GM12878 (cell line): ENCODE data around the gene BNIP3. TPM values are rescaled to one million over a fixed set of nuclear protein-coding genes. Genes with fewer than 3 reads are reported as not detected.

Experiments
- ATAC-seq: fragments of 200-7000 bp; cut with Tn5 transposase; 3 replicates; pipeline ENCODE4 v1.9.1; 2020; ENCODE audit warnings: mild to moderate bottlenecking, moderate library complexity
- BruUV-seq: library from RNA; stranded (reverse); fragments of 400-500 nt; replicated peaks from 2 replicates; lab custom pipeline; 2021; lab: Mats Ljungman, UMichigan
- CTCF ChIA-PET: fragments of 300-600 bp; sonication (Branson Sonifier 250); formaldehyde crosslinking; extraction: SDS; loops from one replicate; lab custom pipeline; 2021; ENCODE audit warnings: inconsistent platforms; lab: Yijun Ruan, JAX
- POLR2A ChIA-PET: fragments of 350-600 bp; formaldehyde crosslinking; extraction: SDS; loops from one replicate; lab custom pipeline; 2021; ENCODE audit warnings: inconsistent platforms; lab: Charles Lee
- RAD21 ChIA-PET: fragments of 300-600 bp; sonication (Branson Sonifier 250); formaldehyde crosslinking; loops from one replicate; lab custom pipeline; 2023; ENCODE audit warnings: antibody characterized with exemption; ENCODE audit not compliant: unreplicated experiment; lab: Charles Lee
- SMC1A ChIA-PET: fragments of 300-600 bp; sonication (Branson Sonifier 250); formaldehyde crosslinking; loops from one replicate; lab custom pipeline; 2023; ENCODE audit not compliant: unreplicated experiment, uncharacterized antibody; lab: Charles Lee
- DNase-seq: peaks from one replicate; pipeline ENCODE4 v3.0.0-alpha.2; 2011; ENCODE audit warnings: low read depth, low spot score
- FAIRE-seq: peaks from 3 replicates; lab custom pipeline; 2011; peaks lifted over from hg19 to GRCh38; lab: Jason Lieb, UNC
- H2AFZ ChIP-seq: 2 replicates; pipeline ENCODE4 v1.6.0; 2011; ENCODE audit warnings: low read depth, low read length, control low read depth; ENCODE audit not compliant: control insufficient read depth
- H3K27ac ChIP-seq: 2 replicates; pipeline ENCODE4 v1.5.1; 2011; ENCODE audit warnings: control low read depth; ENCODE audit not compliant: control insufficient read depth, insufficient read depth
- H3K27me3 ChIP-seq, 2 experiments: replicated peaks in 1 of 2; 2 replicates each; pipeline versions ENCODE4 v1.6.0 to v1.6.1; 2011; ENCODE audit warnings: low read length in 1 of 2; ENCODE audit not compliant: control insufficient read depth in 2 of 2, insufficient read depth in 2 of 2
- H3K36me3 ChIP-seq, 2 experiments: 2 replicates each; pipeline ENCODE4 v1.5.1; 2011; ENCODE audit warnings: low read length in 1 of 2; ENCODE audit not compliant: control insufficient read depth in 2 of 2, insufficient read depth in 2 of 2
- H3K4me1 ChIP-seq: 2 replicates; pipeline ENCODE4 v1.6.1; 2011; ENCODE audit warnings: mild to moderate bottlenecking, low read length, moderate library complexity, mixed read lengths; ENCODE audit not compliant: control insufficient read depth, insufficient read depth
- H3K4me2 ChIP-seq: 2 replicates; pipeline ENCODE4 v1.6.0; 2011; ENCODE audit warnings: control low read depth; ENCODE audit not compliant: control insufficient read depth, insufficient read depth
- H3K4me3 ChIP-seq: fragments of 200-600 bp; sonication (generic); 2 replicates; pipeline ENCODE4 v1.5.1; 2016
- H3K79me2 ChIP-seq: 2 replicates; pipeline ENCODE4 v1.6.0; 2011; ENCODE audit warnings: low read length; ENCODE audit not compliant: control insufficient read depth, insufficient read depth
- H3K9ac ChIP-seq: 2 replicates; pipeline ENCODE4 v1.8.0; 2011; ENCODE audit warnings: low read length, control low read depth, mixed read lengths; ENCODE audit not compliant: control insufficient read depth, insufficient read depth
- H3K9me3 ChIP-seq: replicated peaks from 3 replicates; pipeline ENCODE4 v1.5.1; 2011; ENCODE audit warnings: mild to moderate bottlenecking, low read length; ENCODE audit not compliant: control insufficient read depth, insufficient read depth
- H4K20me1 ChIP-seq: 2 replicates; pipeline ENCODE4 v1.6.0; 2011; ENCODE audit not compliant: control insufficient read depth, insufficient read depth
- BCL11A ChIP-seq: IDR thresholded peaks from 2 replicates; pipeline ENCODE4 v1.6.1; 2011; ENCODE audit warnings: low read depth, low read length
- CBFB ChIP-seq: IDR thresholded peaks from 2 replicates; pipeline ENCODE4 v1.6.1; 2016; ENCODE audit warnings: antibody characterized with exemption, low read depth
- CEBPB ChIP-seq, 2 experiments: fragments of 150-350 bp in 1 of 2; IDR thresholded peaks; 2 replicates each; pipeline ENCODE4 v1.6.1; 2012 to 2014; ENCODE audit warnings: low read depth in 2 of 2, low read length in 2 of 2, borderline replicate concordance in 1 of 2, inconsistent platforms in 1 of 2
- GABPA ChIP-seq: IDR thresholded peaks from 2 replicates; pipeline ENCODE4 v1.6.1; 2014; ENCODE audit warnings: antibody characterized with exemption, low read depth, mild to moderate bottlenecking, inconsistent platforms
- NFYB ChIP-seq: IDR thresholded peaks from 2 replicates; pipeline ENCODE4 v1.6.1; 2011; ENCODE audit warnings: low read depth, mild to moderate bottlenecking, low read length, improper control_type of control experiment, moderate library complexity; ENCODE audit not compliant: insufficient read depth
- SMAD5 ChIP-seq: IDR thresholded peaks from 2 replicates; pipeline ENCODE4 v1.6.1; 2016; ENCODE audit warnings: antibody characterized with exemption, low read depth
- SUZ12 ChIP-seq: fragments of 200-600 bp; sonication (generic); IDR thresholded peaks from one replicate; pipeline ENCODE4 v1.6.1; 2018; ENCODE audit warnings: antibody characterized with exemption, mild to moderate bottlenecking; ENCODE audit not compliant: unreplicated experiment
- TBL1XR1 ChIP-seq: IDR thresholded peaks from 2 replicates; pipeline ENCODE4 v1.6.1; 2012; ENCODE audit warnings: low read depth, low read length, improper control_type of control experiment
- ZNF217 ChIP-seq: fragments of 450-650 bp; IDR thresholded peaks from 2 replicates; pipeline ENCODE4 v1.6.1; 2017; ENCODE audit warnings: antibody characterized with exemption, mild to moderate bottlenecking
- ZNF24 ChIP-seq: fragments of 450-650 bp; IDR thresholded peaks from 2 replicates; pipeline ENCODE4 v1.6.1; 2017; ENCODE audit warnings: antibody characterized with exemption, mild to moderate bottlenecking
- WGBS: methylation state at CpG from one replicate; pipeline ENCODE4 v1.1.6; 2016; ENCODE audit warnings: low lambda C conversion rate; ENCODE audit not compliant: insufficient replicate concordance, insufficient coverage; ENCODE audit errors: missing lambda C conversion rate; 5-methylcytosine and 5-hydroxymethylcytosine counted together
- in situ Hi-C: fragments of 300-500 bp; cut with MboI; formaldehyde crosslinking; loops from 9 replicates; pipeline ENCODE4 v1.14.3; 2018; ENCODE audit warnings: mixed read lengths
- intact Hi-C: fragments of 100-400 bp; cut with micrococcal nuclease; formaldehyde crosslinking; loops from one replicate; pipeline ENCODE4 v1.14.2; 2022; ENCODE audit not compliant: unreplicated experiment
- polyA plus RNA-seq, 11 experiments: library from polyadenylated mRNA; depleted of rRNA in 4 of 11; unstranded in 6 of 11; stranded (reverse) in 5 of 11; fragments of >200 nt; fragmentation: Nextera tagmentation in 4 of 11; fragmentation: Illumina TruSeq in 1 of 11; extraction: Ambion mirVana in 4 of 11; extraction: Trizol in 1 of 11; gene quantifications; 1 replicate in 1 of 11; 2 replicates in 10 of 11; pipeline versions ENCODE4 v1.2.1 to v1.2.3, GENCODE V29; 2011 to 2016; ENCODE audit warnings: inconsistent platforms in 2 of 11, missing spikeins in 2 of 11, low read depth in 1 of 11
- total RNA-seq, 4 experiments: library from RNA; depleted of rRNA in 3 of 4; stranded (reverse); fragments of >200 nt in 3 of 4; fragmentation: Illumina TruSeq in 1 of 4; extraction: Trizol in 1 of 4; gene quantifications; 2 replicates each; pipeline versions ENCODE4 v1.2.1 to v1.2.3, GENCODE V29; 2013 to 2021
- TF ChIP-seq, protein P1 (sequence below): IDR thresholded peaks from 2 replicates; pipeline ENCODE4 v1.6.1; 2012; ENCODE audit warnings: low read length, inconsistent platforms

The BNIP3 gene
- total and polyA plus RNA-seq, 10 of the 15 experiments (the other 5 are each of a cell fraction or from before 2014, with no cell fraction given), result 7.7 to 122 (median 29.9) TPM

DNA sequence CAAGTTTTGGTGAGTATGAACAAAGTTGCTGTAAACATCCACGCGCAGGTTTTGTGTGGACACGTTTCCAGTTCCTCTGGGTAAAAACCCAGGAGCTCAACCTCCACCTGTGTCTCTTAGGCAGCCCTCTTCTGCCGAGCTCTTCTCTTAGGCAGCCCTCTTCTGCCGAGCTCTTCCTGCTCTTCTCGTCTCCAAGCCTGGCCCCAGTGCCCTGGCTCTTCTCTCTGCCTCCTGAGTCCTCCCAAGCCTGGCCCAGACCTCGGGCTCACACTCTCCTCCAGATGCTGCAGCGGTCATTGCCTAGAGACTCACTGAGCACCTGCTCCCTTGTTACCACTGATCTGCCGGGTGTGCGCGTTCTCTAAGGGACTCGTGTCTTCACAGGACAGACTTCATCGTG is 38.7 kb upstream of the BNIP3 start (continued):
- TF ChIP-seq, protein P1, sequence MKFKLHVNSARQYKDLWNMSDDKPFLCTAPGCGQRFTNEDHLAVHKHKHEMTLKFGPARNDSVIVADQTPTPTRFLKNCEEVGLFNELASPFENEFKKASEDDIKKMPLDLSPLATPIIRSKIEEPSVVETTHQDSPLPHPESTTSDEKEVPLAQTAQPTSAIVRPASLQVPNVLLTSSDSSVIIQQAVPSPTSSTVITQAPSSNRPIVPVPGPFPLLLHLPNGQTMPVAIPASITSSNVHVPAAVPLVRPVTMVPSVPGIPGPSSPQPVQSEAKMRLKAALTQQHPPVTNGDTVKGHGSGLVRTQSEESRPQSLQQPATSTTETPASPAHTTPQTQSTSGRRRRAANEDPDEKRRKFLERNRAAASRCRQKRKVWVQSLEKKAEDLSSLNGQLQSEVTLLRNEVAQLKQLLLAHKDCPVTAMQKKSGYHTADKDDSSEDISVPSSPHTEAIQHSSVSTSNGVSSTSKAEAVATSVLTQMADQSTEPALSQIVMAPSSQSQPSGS, result no peak

DNA sequence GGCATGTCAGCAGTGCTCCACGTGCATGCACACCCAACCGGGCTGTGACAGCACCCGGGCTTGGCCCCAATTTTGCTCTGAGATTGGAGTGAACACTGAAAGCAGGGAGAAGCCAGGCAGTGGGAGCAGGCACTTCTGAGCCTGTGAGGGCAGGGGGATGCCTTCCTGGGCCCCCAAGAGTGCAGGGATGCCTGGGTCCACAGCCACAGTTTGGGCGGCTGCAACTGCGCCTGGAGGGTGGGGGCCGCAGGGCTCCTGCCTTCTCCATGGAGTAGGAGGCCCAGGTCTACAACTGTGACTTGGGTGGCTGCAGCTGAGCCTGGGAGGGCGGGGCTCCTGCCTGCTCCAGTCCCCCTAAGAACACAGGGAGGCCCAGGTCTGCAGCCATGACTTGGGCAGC is 37.6 kb upstream of the BNIP3 start:
- intact Hi-C loops (no loop called here), in situ Hi-C loops (no loop called here)
- ChIA-PET POLR2A (no interaction called here), RAD21 (no interaction called here), CTCF (no interaction called here), SMC1A (interaction anchor here (0.8 kb wide), 1 partner anchor 120 kb away, joined by 3 read pairs; no protein-coding TSS in a partner anchor)
- Histone ChIP-seq H3K9ac (no peak overlapping the region), H3K4me1 (no peaks in the 10 kb centered on the region), H3K9me3 (no peaks in the 10 kb centered on the region), H3K36me3 (no peaks in the 10 kb centered on the region), H2AFZ (no peak overlapping the region), H3K79me2 (no peaks in the 10 kb centered on the region), H3K27me3 (no peaks in the 10 kb centered on the region), H4K20me1 (no peaks in the 10 kb centered on the region), H3K27ac (no peak overlapping the region), H3K4me2 (no peak overlapping the region), H3K4me3 (no peak overlapping the region)
- DNase-seq, result no peak
- WGBS, result 20% methylated on average over 5 of the region's 7 CpGs
- no peak for FAIRE-seq
- no TSS peak for BruUV-seq
- no peak for TF ChIP-seq SUZ12
- no peak for TF ChIP-seq SMAD5
- no peak for ATAC-seq

DNA sequence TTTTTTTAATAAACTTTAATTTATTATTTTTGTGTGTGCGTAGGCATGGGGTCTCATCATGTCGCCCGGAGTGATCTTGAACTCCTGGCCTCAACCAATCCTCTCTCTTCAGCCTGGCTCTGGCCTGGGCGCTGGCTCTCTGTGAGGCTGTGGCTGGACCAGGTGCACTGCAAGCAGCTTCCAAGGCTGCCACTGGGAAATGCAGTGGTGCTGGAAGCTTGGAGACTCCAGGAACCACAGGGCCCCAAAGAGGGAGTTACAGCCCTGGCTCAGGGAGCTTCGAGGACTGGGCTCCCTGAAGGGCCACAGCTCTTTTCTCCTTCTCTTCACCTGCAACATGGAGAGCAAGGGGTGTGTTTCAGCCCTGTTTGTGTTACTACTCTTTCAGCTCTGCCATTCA is 36.7 kb upstream of the BNIP3 start:
- ChIA-PET CTCF (interaction anchor here (0.6 to 1.0 kb wide), 2 partner anchors 9 to 12 kb away, joined by 3 read pairs; no protein-coding TSS in a partner anchor), POLR2A (no interaction called here), RAD21 (no interaction called here), SMC1A (no interaction called here)
- in situ Hi-C loops, result no loop called here
- no peak overlapping the region for H3K9ac ChIP-seq
- no peaks in the 10 kb centered on the region for H3K27me3 ChIP-seq
- H3K36me3 ChIP-seq, result no peaks in the 10 kb centered on the region
- no peaks in the 10 kb centered on the region for H3K9me3 ChIP-seq
- H3K79me2 ChIP-seq, result no peaks in the 10 kb centered on the region
- ATAC-seq (no peak), FAIRE-seq (no peak), DNase-seq (no peak)
- no TSS peak for BruUV-seq
- TF ChIP-seq NFYB (no peak), GABPA (no peak), CBFB (no peak), BCL11A (no peak), ZNF217 (no peak), TBL1XR1 (no peak), CEBPB (IDR thresholded peaks at IDR 0.05; ENCODE audit: borderline replicate concordance in 1 of 2, low read depth in 2 of 2, low read length in 2 of 2) (no peak), ZNF24 (no peak)
- intact Hi-C loops, result no loop called here
- H3K27ac ChIP-seq, result no peak overlapping the region
- no peaks in the 10 kb centered on the region for H4K20me1 ChIP-seq
- no peak overlapping the region for H3K4me3 ChIP-seq
- no peak overlapping the region for H3K4me2 ChIP-seq
- WGBS, result 44% methylated on average over 5 of the region's 5 CpGs
- no peak overlapping the region for H2AFZ ChIP-seq
- no peaks in the 10 kb centered on the region for H3K4me1 ChIP-seq
